ENCODE results near the gene HJURP.

Gene HJURP

DNA sequence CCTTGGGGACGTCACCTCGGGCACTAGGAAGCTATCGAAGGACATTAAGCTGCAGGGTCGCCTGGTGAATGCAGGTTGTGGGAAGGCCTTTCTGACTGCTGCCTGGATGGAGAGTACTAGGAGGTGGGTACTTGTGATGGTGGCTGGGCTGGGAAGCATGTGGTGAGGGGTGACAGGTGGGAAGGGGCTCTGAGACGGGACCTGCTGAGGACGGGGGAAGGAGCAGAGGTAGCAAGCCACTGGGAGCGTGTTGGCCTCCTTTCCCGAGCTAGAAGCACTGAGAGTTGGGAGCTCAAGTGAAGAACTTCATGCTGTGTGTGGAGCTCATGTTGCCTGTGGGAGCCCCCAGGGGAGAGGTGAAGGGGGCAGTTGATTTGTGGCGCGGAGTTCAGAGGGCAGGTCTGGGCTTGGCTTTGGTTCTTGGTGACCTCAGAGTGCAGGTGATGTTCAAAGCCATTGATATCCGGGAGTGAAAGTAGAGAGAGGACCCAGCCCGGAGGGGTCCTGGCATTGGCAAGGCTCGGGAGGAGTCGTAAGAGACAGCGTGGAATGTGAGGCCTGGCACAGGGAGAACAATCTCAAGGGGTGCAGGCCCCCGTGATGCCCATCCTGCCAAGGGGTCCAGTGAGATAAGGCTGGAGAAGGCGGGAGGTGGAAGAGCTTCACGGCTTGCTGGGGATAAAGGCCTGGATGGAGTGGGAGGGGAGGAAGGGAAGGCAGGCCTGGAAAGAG is 63.0 kb downstream of the HJURP start:
- TF ChIP-seq, protein P1, sequence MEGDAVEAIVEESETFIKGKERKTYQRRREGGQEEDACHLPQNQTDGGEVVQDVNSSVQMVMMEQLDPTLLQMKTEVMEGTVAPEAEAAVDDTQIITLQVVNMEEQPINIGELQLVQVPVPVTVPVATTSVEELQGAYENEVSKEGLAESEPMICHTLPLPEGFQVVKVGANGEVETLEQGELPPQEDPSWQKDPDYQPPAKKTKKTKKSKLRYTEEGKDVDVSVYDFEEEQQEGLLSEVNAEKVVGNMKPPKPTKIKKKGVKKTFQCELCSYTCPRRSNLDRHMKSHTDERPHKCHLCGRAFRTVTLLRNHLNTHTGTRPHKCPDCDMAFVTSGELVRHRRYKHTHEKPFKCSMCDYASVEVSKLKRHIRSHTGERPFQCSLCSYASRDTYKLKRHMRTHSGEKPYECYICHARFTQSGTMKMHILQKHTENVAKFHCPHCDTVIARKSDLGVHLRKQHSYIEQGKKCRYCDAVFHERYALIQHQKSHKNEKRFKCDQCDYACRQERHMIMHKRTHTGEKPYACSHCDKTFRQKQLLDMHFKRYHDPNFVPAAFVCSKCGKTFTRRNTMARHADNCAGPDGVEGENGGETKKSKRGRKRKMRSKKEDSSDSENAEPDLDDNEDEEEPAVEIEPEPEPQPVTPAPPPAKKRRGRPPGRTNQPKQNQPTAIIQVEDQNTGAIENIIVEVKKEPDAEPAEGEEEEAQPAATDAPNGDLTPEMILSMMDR (IDR thresholded peaks at IDR 0.05): no peak
- TF ChIP-seq ZFX (IDR thresholded peaks at IDR 0.05; ENCODE audit: borderline replicate concordance): no peak

DNA sequence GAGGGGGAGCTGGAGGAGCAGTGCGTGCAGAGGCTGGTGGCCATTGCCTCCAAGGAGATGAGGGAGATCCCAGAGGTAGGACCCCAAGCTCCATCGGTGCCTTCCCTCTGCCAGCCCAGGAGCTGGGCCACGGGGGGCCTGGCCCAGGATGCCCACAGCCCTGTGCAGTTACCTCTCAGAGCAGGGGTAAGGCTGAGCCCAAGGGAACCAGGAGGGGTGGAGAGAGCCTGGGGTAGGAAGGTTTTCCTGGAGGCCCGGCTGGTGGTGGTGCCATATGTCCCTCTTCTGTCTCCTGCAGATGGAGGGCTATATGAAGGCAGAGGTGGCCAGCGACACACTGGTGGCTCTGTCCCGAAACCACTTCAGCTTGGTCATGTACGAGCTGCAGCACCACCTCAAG is 64.8 kb downstream of the HJURP start:
- no peak overlapping the region for H3K27ac ChIP-seq
- TF ChIP-seq, protein P1 (IDR thresholded peaks at IDR 0.05): no peak
- TF ChIP-seq ZFX (IDR thresholded peaks at IDR 0.05; ENCODE audit: borderline replicate concordance): no peak

More for the DNA sequence above, 63.0 kb downstream of the HJURP start:
- H3K27ac ChIP-seq: no peak overlapping the region
